D721Med (cell line): Measurements from ENCODE around the gene IL4R.

Experiments used
- DNase-seq: peaks from one replicate; pipeline ENCODE4 v3.0.0; 2011; ENCODE audit warnings: low spot score; ENCODE audit not compliant: insufficient read length
- FAIRE-seq: peaks from 2 replicates; lab custom pipeline; 2011; peaks lifted over from hg19 to GRCh38; lab: Jason Lieb, UNC
- TF ChIP-seq, protein P1 (sequence below): IDR thresholded peaks from 2 replicates; pipeline ENCODE4 v1.5.1; 2012; ENCODE audit warnings: mild to moderate bottlenecking, control low read depth; ENCODE audit not compliant: insufficient read depth; ENCODE audit errors: missing control alignments

Gene IL4R

DNA sequence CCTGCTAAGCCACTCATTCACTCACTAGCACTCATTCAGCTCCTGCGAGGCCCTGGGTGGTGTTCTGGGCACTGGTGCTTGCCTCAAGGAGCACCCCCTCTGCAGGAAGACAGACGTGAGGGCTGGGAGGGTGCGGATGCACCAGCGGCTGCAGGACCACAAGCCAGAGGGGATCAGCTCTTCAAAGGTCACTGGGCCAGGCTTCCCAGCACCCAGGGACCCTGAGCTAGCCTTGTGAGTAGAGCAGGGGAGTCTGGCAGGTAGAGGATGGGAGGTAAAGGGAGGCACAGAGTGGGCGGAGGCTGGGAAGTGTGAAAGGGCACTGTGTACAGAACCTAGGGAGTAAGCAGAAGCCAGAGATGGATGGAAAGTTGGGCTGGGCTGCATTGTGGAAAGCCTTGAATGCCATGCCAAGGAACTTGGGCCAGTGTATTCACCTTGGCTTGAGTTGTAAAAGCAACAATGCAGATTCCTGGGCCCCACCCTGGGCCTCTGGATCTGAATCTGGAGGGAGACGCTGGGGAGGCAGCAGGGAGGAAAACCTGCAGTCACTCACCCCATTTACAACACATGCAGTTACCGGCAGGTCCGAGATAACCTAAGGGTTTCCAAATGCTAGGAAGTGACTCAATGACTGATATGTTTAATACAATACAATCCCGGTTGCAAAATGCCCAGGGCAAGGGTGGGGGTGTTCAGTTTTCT, 1.7 kb downstream of the IL4R start:
- DNase-seq: no peak
- TF ChIP-seq, protein P1, sequence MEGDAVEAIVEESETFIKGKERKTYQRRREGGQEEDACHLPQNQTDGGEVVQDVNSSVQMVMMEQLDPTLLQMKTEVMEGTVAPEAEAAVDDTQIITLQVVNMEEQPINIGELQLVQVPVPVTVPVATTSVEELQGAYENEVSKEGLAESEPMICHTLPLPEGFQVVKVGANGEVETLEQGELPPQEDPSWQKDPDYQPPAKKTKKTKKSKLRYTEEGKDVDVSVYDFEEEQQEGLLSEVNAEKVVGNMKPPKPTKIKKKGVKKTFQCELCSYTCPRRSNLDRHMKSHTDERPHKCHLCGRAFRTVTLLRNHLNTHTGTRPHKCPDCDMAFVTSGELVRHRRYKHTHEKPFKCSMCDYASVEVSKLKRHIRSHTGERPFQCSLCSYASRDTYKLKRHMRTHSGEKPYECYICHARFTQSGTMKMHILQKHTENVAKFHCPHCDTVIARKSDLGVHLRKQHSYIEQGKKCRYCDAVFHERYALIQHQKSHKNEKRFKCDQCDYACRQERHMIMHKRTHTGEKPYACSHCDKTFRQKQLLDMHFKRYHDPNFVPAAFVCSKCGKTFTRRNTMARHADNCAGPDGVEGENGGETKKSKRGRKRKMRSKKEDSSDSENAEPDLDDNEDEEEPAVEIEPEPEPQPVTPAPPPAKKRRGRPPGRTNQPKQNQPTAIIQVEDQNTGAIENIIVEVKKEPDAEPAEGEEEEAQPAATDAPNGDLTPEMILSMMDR: no peak

DNA sequence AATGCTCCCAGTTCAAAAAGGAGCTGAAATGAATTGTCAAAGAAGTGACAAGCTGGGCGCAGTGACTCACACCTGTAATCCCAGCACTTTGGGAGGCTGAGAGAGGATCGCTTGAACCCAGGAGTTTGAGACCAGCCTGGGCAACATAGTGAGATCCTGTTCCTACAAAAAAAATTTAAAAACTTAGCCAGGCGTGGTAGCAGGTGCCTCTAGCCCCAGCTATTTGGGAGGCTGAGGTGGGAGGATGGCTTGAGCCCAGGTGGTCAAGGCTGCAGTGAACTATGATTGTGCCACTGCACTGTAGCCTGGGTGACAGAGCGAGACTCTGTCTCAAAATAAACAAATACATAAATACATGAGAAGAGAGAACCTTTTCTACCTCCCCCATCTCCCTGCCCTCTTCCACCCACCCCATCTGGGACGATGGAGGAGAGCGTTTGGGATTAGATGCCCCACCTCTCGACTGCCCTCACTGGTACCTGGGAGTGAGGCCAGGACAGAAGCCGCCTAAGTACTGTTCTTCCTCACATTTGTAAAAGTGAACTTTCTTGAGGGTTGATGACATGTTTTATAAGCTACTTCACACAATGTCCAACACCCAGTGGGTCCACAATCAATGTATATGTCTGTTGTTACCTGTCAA, 2.4 kb downstream of the IL4R start:
- TF ChIP-seq, protein P1: no peak
- no peak for FAIRE-seq

More for the DNA sequence above, 1.7 kb downstream of the IL4R start:
- no peak for FAIRE-seq

DNA sequence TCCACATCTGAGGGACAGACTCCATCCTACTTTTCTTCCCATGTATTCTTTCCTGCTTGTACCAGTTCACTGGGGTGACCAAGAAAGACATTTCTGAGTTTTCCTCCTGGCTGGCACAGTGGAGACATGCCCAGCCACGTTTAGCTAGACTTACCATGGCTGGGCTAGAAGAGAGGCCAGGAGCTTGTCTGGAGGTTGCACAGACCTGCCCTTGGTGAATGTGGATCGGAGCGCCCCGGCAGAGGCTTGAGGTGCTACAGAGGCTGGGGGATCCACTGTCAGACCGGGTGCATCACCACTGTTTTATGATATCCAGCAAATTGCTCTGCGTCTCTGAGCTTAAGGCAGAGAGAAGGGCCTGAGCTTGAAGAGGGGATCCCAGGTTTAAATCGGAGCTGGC, 3.5 kb downstream of the IL4R start:
- TF ChIP-seq, protein P1: no peak
- DNase-seq (no peak), FAIRE-seq (no peak)

More for the DNA sequence above, 2.4 kb downstream of the IL4R start:
- no peak for DNase-seq

DNA sequence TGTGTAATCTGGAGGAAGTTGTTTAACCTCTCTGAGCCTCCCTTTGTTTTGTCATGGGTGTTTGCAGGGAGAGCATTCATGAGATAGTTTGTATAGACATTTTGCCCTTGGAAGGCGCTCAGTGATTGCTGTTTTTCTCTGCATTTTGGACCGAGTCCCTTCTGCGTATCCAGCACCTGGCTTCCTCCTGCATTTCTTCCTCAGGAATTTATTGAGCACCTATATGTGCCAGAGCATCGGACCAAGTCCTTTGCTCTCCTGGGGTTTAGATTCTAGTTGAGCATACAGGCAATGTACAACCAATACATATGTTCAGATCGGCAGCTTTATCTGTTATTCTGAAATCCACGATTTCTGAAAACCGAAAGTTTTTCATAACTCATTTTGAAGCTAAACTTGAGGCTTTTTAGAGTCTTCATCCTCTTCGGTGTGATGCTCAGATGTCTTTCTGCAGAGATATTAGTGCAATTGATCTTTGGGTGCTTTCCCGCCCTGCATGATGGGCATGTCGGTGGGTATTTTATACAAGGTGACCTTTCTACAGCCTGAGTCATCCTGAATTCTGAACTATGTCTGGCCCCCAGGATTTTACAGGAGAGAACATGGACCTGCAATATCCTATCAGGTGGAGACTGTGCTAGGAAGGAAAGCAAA, 4.1 kb downstream of the IL4R start:
- FAIRE-seq: no peak
- TF ChIP-seq, protein P1: no peak
- DNase-seq: no peak

DNA sequence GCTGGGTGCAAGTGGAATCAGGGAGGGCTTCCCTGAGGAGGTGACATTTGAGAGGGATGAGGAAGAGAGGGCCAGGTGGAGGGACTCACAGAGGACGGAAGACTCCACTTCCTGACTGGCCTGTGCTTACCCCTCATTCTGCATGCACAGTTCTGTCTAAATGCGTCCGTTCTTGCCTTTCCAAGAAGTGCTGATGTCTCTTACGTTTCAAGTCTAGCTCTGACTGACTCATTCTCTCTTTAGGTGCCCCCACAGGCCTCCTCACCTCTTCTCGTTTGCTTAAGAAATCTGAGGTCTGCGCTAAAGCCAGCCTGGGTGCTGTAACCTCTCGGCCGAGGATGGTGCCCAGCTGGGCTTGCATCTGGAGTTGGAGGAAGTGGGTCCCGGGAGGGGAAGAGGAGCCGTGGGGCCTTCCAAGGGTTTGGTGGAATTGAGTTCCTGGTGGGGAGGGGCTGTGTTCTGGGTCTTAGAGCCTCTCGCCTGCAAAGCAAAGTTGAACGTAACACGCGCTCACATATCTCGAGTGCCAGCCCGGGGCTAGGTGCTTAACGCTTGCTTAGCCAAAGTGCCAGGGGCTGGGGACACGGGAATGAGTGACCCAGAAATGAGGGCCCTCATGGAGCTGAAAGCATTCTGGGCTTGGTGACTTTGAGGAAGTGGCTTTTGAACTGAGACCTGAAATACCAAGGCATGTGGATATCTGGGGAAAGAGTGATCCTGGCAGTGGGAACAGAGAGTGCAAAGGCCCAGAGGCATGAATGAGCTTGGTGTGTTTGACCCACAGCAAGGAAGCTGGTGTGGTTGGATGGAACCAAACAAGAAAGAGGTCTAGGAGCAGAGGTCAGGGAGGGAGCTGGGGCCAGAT, 4.8 kb downstream of the IL4R start:
- DNase-seq (no peak), FAIRE-seq (no peak)
- TF ChIP-seq, protein P1: no peak

DNA sequence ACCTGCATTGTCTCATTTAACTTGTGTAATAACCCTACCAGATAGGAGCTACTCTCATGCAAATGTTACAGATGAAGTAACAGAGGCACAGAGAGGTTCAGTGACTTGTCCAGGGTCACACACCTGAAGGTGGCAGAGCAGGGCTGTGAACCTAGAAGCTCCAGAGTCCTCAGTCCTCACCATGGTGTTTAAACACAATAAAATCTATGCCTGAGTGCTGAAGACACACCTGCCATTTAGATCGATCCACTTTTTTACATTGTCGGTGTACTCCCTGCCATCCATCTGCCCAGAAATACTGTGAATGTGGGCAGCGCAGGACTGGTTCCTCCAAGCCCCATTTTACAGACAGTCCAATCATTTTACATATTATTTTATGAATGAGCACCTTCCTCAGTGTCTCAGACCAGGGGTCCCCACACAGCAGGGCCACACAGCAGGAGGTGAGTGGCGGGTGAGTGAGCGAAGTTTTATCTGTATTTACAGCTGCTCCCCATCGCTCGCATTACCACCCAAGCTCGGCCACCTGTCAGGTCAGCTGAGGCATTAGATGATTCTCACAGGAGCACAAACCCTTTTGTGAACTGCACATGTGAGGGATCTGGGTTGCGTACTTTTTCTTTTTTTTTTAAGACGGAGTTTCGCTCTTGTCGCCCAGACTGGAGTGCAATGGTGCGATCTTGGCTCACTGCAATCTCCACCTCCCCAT, 5.6 kb downstream of the IL4R start:
- DNase-seq (no peak), FAIRE-seq (no peak)
- TF ChIP-seq, protein P1: no peak
